ENCODE data around the gene HLA-E.
A peak's percentile ranks its signal among the peaks of the same experiment; 100 is the strongest.
"Not testable (repeated sequence)": the region's sequence is repeated elsewhere in the genome, so short reads cannot be mapped to it uniquely, and the experiment has no call there.

Gene HLA-E

GRCh38 chr6:30508890-30509736, 19.8 kb downstream of the HLA-E start:
- no peak for DNase-seq (ENCODE audit: low spot score)

DNA sequence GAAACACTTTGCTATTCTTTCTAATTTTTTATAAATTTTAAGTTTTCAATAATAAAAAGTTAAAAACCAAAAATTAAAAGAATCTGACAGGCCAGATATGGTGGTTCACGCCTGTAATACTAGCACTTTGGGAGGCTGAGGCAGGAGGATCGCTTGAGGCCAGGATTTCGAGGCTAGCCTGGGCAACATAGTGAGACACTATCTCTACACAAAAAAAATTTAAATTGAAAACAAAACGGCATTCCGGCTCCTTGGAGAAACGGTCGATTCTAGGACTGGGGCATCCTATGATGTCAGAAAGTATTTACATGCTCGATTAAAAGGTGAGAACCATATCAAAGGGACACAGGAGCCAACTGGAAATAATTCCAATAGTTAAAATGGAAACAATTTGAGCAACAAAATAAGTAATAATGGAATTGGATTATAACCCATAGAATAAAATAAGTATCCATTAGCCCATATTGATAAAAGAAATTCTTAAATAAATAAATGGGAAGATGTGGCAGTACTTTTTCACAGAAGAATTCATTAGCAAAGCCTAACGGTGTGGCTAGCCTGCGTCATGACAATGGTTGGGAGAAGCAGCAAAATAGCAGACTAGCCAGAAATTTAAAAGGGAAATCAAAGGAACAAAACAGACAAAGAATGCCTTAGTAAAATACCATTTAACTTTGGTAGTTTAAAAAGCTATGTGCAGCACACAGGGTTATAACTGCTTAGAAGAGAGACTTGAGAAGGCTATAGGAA, 21.3 kb downstream of the HLA-E start:
- DNase-seq (ENCODE audit: low spot score): no peak

DNA sequence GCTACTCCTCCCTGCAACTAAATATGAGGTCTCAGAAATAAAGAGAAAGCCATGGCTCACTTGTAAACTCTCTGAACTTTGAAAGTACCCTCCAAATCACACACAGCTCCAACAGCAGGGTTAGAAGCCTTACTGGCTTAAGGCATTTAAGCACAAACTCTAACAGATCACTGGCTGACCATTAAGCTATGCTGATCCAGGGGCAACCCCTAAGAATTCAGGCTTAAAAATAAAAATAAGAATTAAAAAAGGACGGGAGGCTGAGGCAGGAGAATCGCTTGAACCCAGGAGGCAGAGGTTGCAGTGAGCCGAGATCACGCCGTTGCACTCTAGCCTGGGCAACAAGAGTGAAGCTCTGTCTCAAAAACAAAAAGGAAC, 21.8 kb downstream of the HLA-E start:
- DNase-seq (ENCODE audit: low spot score): no peak

DNA sequence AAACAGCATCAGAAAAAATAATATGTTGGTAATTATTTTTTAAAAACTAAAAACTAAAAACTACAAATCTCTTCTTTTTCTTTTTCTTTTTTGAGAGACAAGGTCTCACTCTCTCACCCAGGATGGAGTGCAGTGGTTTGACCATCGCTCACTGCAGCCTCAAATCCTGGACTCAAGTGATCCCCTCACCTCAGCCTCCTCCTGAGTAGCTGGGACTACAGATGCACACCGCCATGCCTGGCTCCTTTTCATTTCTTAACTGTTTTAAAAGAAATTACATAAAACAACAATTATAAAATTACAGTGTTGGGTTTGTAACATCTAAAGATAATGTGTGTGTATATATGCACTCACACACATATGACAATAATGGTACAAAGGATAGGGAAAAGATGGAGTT, 24.1 kb downstream of the HLA-E start:
- DNase-seq (ENCODE audit: low spot score): no peak

GRCh38 chr6:30515106-30515505, 25.8 kb downstream of the HLA-E start:
- no peak for DNase-seq (ENCODE audit: low spot score)

GRCh38 chr6:30515944-30516753, 26.8 kb downstream of the HLA-E start:
- DNase-seq (ENCODE audit: low spot score): peak; percentile 82

DNA sequence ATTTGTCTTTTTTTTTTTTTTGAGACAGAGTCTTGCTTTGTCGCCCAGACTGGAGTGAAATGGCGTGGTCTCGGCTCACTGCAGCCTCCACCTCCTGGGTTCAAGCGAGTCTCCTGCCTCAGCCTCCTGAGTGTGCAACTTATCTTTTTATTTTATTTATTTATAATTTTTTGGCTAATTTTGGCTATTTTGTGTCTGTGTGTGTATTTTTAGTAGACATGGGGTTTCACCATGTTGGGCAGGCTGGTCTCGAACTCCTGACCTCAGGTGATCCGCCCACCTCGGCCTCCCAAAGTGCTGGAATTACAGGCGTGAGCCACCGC, 27.4 kb downstream of the HLA-E start:
- DNase-seq (ENCODE audit: low spot score): not testable (repeated sequence)

DNA sequence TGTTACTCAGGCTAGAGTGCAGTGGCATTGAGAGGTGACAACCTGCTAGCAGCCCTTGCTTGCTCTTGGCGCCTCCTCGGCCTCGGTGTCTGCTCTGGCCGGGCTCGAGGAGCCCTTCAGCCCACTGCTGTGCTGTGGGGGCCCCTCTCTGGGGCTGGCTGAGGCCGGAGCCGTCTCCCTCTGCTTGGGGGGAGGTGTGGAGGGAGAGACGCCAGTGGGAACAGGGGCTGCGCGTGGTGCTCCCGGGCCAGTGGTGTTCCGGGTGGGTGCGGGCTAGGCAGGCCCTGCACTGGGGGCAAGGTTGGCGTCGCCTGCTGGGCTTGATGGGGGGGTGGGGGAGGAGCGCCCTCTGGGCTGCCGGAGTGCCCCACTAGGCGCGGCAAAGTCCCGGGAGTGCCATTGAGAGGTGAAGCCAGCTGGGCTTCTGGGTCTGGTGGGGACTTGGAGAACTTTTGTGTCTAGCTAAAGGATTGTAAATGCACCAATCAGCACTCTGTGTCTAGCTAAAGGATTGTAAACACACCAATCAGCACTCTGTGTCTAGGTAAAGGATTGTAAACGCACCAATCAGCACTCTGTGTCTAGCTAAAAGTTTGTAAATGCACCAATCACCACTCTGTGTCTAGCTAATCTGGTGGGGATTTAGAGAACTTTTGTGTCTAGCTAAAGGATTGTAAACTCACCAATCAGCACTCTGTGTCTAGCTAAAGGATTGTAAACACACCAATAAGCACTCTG, 28.6 kb downstream of the HLA-E start:
- DNase-seq (ENCODE audit: low spot score): not testable (repeated sequence)

GRCh38 chr6:30518505-30519145, 29.3 kb downstream of the HLA-E start:
- not testable (repeated sequence) for DNase-seq (ENCODE audit: low spot score)

GRCh38 chr6:30520522-30520921, 31.2 kb downstream of the HLA-E start:
- DNase-seq (ENCODE audit: low spot score): no peak

DNA sequence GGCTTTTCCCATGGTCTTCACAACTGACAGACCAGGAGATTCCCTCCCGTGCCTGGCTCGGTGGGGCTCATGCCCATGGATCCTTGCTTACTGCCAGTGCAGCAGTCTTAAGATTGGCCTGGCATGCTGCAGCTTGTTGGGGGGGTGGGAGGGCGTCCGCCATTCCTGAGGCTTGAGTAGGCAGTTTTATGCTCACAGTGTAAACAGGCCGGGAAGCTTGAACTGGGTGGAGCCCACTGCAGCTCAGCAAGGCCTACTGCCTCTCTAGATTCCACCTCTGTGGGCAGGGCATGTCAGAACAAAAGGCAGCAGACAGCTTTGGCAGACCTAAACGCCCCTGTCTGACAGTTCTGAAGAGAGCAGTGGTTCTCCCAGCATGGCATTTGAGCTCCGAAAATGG, 31.8 kb downstream of the HLA-E start:
- not testable (repeated sequence) for DNase-seq (ENCODE audit: low spot score)

- DNase-seq (ENCODE audit: low spot score): not testable (repeated sequence)
Observed at GRCh38 chr6:30521952-30522351, 32.6 kb downstream of the HLA-E start.

DNA sequence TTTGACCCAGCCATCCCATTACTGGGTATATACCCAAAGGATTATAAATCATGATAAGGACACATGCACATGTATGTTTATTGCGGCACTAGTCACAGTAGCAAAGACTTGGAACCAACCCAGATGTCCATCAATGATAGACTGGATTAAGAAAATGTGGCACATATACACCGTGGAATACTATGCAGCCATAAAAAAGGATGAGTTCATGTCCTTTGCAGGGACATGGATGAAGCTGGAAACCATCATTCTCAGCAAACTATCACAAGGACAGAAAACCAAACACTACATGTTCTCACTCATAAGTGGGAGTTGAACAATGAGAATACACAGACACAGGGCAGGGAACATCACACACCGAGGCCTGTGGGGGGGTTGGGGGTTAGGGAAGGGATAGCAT, 37.1 kb downstream of the HLA-E start:
- DNase-seq (ENCODE audit: low spot score): not testable (repeated sequence)

- DNase-seq (ENCODE audit: low spot score): not testable (repeated sequence)
Observed at GRCh38 chr6:30529349-30529875, 40.1 kb downstream of the HLA-E start.

DNA sequence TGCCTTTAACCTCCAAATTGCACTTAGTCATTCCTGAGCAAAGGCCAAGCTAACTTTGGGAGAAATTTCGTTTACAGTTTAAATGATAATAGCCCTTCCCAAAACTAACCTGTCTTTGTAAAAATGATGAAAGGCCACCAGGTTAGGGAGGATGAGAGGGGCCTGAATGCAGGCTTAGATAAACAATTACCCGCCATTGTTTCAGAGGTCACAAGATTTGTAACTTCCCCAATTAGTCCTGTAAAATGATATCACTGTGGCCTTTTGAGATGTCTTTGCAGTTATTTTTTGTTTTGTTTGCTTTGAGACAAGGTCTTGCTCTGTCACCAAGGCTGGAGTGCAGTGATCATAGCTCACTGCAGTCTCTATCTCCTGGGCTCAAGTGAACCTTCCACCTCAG, 40.7 kb downstream of the HLA-E start:
- DNase-seq (ENCODE audit: low spot score): no peak

DNA sequence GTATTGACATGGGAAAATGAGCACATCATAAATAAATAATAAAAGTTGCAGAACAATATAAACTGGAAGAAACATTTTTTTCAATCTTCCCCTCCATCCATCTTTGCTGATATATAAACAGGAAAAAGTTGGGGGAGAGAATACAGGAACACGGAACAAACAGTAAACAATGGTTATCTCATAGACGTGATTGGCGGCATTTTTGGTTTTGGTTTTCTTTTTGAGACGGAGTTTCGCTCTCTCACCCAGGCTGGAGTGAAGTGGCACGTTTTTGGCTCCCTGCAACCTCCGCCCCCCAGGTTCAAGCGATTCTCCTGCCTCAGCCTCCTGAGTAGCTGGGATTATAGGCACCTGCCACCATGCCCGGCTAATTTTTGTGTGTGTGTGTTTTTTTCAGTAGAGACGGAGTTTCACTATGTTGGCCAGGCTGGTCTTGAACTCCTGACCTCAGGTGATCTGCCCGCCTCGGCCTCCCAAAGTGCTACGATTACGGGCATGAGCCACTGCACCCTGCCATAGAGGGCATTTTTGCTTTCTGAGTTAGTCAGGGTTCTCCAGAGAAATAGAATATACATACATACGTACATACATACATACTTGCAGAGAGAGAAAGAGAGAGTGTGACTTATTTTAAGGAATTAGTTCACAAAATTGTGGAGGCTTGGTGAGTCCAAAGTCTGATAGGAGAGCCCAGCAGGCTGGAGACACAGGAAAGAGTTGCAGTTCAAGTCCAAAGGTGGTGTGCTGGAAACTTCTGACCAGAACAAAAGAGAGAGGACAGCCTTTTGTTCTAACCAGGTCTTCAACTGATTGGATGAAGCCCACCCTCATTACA, 44.4 kb downstream of the HLA-E start:
- DNase-seq (ENCODE audit: low spot score): no peak

- DNase-seq (ENCODE audit: low spot score): no peak
Observed at GRCh38 chr6:30537931-30538330, 48.6 kb downstream of the HLA-E start.

DNA sequence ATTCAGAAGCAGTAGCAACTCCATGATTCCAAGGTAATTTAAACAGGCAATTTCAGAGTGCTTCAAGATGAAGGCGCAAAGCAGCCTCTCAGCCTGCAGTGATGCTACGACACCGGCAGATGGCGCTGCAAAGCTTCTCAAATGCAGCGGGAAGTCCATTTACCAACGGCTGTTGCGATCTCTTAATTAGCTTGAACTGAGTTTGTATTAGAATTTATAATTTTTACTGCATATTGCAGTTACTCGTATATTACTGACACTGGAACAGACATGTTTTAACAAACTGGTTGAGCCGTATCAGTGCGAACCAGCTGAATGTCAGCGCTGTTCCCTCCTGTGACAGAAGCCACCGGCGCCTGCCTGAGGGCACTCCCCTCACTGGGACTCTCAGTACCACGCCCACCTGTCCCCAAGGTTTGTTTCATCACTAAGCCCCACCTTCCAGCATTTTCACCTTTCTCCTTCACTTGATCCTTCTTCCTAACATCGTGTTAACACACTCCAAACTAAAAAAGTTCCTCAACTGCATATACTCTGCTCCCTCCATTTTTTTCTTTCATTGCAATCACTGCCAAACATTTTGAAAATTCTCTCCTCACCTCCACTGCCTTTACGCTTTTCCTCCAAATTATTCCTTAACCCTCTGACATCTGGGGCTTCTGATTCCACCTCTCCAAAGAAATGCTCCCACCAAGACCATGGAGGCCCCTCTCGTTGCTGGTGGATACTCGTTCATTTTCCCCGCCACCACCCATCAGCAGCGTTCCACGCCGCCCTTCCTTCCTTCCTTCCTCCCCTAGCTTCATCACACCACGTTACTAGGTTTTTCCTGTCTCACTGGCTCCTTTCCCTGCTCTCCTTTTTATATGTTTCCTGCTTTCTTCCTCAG, 52.5 kb downstream of the HLA-E start:
- DNase-seq (ENCODE audit: low spot score): peak; percentile 94

- DNase-seq (ENCODE audit: low spot score): no peak
Observed at GRCh38 chr6:30542404-30542725, 53.1 kb downstream of the HLA-E start.

All from Ammon's horn (tissue), 1 donor.